Panc1 (cell line): Measurements from ENCODE around the gene TFB2M.

Experiments
- CTCF ChIP-seq: fragments of 450-650 bp; IDR thresholded peaks from 2 replicates; pipeline ENCODE4 v1.5.1; 2017; ENCODE audit warnings: mild to moderate bottlenecking
- POLR2AphosphoS5 ChIP-seq: IDR thresholded peaks from 2 replicates; pipeline ENCODE4 v1.6.1; 2012; ENCODE audit warnings: mild to moderate bottlenecking, low read depth, low read length, moderate library complexity

GRCh38 chr1:246526380-246526779 is 39.7 kb downstream of the TFB2M start:
- no peak for TF ChIP-seq CTCF
- no peak for TF ChIP-seq POLR2AphosphoS5
